ENCODE measurements around the gene PRKACA.

The PRKACA gene

DNA sequence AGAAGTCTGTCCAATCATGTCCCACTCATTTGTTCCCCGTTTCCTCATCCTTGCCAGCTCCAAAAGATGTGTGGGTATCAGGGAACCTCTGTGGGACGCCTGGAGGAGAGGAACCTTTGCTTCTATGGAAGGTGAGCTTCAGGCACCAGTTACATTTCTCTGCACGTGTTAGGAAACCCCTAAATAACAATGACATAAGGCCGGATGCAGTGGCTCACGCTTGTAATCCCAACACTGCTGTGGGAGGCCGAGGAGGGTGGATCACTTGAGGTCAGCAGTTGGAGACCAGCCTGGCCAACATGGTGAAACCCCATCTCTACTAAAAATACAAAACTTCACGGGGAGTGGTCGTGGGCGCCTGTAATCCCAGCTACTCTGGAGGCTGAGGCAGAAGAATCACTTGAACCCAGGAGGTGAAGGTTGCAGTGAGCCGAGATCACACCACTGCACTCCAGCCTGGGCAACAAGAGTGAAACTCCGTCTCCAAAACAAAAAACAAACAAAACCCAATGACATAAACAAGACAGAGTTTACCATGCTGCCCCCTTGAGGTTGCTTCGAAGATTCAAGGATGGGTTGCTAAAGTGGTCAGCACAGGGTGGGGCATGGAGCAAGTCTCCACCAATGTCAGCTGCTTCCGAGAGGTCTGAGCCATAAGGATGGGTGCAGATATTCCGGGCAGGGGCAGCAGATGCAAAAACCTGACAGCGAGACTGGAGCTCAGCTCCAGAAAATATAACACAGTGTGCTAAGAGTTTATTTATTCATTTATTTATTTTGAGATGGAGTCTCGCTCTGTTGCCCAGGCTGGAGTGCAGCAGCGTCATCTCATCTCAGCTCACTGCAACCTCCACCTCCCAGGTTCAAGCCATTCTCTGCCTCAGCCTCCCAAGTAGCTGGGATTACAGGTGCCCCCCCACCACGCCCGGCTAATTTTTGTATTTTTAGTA lies 74.6 kb downstream of the PRKACA start:
- peak; percentile 78 for DNase-seq (ENCODE audit: low spot score)
